Dermis blood vessel endothelial cell (primary cell): ENCODE results near the gene RNF186. TPM values are rescaled to one million over a fixed set of nuclear protein-coding genes. Genes with fewer than 3 reads are reported as not detected.
A peak's percentile ranks its signal among the peaks of the same experiment; 100 is the strongest.
"Not testable (repeated sequence)": the region's sequence is repeated elsewhere in the genome, so short reads cannot be mapped to it uniquely, and the experiment has no call there.

Source experiments
- DNase-seq: peaks from one replicate; pipeline ENCODE4 v3.0.0; 2010
- total RNA-seq: library from RNA; depleted of rRNA; stranded (reverse); fragments of >200 nt; gene quantifications from 2 replicates; pipeline ENCODE4 v1.2.3, GENCODE V29; 2014

RNF186 gene
- total RNA-seq, 1 donor from 2014 or later, result not detected

DNA sequence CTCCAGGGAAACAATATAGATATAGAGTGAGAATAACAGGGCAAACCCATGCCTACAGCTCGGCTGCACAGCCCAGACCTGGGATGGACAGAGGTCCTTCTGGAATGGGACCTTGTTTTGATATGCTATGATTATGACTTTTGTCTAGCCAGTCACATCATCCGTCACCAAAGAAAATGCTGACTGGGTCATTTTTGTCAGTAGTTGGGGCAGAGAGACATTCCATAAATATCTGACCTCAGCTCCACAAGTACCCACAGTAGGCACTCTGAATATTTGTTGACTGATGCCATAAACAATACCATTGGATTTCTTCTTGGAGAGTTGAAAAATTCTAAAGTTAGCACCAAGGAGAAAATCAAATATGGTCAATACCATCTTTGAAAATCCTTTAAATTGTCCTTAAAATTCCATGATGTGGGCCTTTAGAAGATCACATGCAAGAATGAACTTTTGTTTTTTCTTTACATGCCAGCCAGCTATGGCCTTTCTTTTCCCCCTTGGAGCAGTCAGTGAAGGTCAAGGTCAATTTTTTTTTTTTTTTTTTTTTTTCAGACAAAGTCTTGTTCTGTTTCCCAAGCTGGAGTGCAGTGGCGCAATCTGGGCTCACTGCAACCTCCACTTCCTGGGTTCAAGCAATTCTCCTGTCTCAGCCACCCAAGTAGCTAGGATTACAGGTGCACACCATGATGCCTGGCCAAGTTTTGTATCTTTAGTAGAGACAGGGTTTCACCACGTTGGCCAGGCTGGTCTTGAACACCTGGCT, 22.7 kb downstream of the RNF186 start:
- DNase-seq, result no peak

GRCh38 chr1:19790061-19790975, 24.8 kb downstream of the RNF186 start:
- DNase-seq, result not testable (repeated sequence)

GRCh38 chr1:19786988-19787423, 28.1 kb downstream of the RNF186 start:
- no peak for DNase-seq

- no peak for DNase-seq
Observed at GRCh38 chr1:19785660-19786059, 29.4 kb downstream of the RNF186 start.

DNA sequence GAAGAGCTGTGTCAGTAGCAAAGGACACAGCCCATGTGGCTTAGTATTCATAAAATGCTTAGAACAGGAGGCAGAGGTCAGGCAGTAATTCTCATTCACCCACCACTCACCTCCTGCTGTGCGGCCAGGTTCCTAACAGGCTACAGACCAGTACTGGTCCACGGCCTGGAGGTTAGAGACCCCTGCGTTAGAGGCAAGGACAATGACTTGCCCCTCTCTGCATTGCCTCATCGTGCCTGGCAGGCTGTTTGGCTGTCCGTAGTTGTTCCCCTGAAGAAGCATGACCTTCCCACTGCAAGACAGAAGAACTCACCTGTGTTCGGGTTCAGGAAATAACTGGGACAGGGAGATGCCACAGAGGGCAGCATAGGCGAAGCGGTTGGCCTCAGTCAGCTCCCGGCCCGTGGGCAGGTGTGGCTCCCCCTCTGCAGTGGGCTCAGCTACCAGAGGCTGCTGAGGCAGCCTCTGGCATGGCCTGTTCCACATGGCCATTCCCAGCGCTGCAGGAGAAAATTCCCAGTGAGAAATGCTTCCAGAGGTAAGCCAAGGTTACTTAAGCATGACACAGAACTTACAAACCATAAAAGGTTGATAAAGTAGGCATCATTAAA, 34.7 kb downstream of the RNF186 start:
- no peak for DNase-seq

DNA sequence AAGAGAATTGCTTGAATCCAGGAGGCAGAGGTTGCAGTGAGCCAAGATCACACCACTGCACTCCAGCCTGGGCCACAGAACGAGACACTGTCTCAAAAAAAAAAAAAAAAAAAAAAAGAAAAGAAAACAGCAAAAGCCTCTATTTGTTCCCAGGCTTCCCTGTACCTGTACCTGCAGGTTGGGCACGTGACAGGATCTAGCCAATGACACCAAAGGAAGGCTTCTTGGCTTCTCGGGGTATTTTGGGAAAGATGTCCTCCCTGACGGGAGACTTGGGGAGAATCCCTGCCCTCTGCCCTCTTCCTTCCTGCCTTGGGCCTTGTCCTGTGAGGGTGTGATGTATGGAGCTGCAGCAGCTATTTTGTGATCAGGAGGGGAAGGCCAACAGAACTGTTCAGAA, 38.1 kb downstream of the RNF186 start:
- DNase-seq, result no peak

GRCh38 chr1:19776287-19776686, 38.8 kb downstream of the RNF186 start:
- no peak for DNase-seq

DNA sequence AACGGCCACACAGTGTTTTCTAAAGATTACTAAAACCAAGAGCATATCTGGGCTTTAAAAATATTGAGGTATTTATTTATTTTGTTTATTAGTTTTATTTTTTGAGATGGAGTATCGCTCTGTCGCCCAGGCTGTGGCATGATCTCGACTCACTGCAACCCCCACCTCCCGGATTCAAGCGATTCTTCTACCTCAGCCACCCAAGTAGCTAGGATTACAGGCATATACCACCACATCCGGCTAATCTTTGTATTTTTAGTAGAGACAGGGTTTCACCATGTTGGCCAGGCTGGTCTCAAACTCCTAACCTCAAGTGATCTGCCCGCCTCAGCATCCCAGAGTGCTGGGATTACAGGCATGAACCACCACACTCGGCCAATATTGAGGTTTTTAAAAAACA, 39.3 kb downstream of the RNF186 start:
- DNase-seq, result no peak

GRCh38 chr1:19775317-19775716, 39.8 kb downstream of the RNF186 start:
- DNase-seq, result no peak

GRCh38 chr1:19774180-19774785, 40.8 kb downstream of the RNF186 start:
- DNase-seq, result no peak

- no peak for DNase-seq
Observed at GRCh38 chr1:19773485-19773884, 41.6 kb downstream of the RNF186 start.

DNA sequence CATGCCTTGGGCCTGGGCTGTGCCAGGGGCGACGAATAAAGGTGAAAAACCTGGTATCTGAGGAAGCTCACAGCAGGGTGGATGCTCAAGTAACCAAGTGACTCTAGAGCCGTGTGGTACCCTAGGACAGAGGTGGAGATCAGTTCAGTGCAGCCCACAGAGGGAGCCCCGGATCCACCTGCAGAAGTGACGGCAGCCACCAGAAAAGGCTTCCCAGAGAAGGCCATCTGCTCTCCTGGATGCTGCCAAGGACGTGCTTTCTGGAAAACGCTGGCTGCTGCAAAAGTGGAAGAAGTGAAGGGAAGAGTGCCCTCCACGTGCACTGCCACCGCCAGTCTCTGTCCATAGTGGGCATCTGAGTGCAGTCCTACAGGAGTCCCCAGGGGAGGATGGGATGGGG, 43.0 kb downstream of the RNF186 start:
- DNase-seq, result no peak

DNA sequence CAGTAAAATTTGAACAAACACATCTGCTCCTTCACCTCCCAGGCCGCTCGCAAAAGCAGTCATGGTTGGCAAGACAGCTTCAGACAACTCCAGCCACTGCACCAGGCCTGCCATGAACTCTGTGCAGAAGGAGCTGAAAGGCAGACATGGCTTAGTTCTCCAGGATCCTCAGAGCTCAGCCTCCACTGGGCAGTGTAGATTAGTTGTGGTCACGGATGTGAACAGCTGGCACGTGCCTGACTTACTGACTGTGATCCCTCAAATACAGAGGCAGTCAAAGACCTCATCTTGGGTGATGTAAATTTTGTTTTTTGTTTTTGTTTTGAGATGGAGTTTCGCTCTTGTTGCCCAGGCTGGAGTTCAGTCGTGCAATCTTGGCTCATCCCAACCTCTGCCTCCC, 43.7 kb downstream of the RNF186 start:
- DNase-seq, result no peak

- DNase-seq, result no peak
Observed at GRCh38 chr1:19770436-19771190, 44.5 kb downstream of the RNF186 start.

DNA sequence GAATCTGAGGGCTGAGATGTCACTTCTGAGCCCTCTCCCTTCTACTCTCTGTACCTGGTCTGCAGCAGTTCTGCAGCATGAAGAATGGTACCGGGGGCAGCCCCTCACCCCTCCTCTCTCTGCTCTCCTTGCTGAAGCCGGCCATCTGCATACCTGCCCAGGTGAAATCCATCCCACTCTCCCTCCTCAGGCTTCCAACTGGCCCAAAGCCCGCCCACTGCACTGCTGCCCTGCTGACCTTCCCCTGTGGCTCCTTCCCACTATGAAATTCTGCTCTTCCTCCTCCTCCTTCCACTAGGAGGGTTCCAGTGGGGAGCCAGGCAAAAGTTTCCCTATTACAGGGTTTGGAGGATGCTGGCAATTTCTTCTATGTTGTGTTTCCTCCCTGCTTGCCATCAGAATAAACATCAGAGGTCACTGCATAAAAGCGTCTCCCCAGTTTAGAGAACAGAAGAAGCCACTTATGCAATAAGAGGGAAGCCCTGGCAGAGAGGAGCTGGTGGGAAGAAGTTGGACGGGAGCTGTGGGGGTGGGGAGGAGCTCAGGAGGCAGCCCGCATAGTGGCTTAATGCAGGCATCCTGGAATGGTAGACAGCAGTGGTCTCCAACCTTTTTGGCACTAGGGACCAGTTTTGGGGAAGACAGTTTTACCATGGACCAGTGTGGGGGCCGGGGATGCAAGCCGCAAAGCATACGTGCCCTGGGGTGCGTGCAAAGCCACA, 45.7 kb downstream of the RNF186 start:
- no peak for DNase-seq

- DNase-seq, result no peak
Observed at GRCh38 chr1:19768353-19769210, 46.5 kb downstream of the RNF186 start.

DNA sequence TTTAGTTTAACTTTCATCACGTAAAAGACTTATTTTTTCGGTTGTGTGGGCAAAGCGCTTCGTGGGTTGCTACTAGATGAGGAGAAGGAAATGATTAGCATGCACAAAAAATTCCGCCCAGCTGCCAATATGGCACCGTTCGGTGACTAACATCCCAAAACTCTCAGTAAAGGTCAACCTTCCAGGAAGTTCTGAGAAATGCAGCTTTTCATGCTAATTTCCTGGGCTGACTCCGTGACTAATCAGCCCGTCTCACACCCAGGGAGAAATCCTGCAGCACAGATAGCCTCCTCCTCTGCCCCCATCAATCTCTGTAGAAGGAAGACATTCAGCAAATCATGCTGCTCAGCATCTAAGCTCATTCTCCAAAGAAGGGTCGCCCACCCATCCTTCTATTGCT, 49.5 kb downstream of the RNF186 start:
- DNase-seq, result peak; percentile 94

DNA sequence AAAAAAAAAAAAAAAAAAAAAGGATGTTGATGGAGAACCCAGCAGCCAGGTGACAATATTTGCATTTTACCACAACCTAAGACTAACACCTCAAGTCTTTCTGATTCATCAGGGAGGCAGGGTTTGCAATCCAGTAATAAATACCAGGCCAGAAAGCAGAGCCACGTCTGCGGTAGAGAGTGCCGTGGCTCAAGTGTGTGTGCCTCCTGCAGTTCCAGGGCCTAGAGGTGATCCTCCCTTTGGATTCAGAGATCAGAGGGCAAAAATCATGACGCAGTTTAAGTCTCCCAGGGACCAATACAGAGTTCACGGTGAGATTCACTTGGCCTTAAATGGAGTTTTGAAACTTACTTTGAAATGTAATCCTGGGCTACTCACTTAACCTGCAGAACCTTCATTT, 50.2 kb downstream of the RNF186 start:
- DNase-seq, result no peak
